HG03135 (cell line): ENCODE measurements around the gene RAB34.
"Not testable (repeated sequence)": the region's sequence is repeated elsewhere in the genome, so short reads cannot be mapped to it uniquely, and the experiment has no call there.

Experiments used
- ATAC-seq: cut with Tn5 transposase; IDR thresholded peaks from one replicate; pipeline ENCODE4 v1.9.1; 2021; ENCODE audit warnings: mild to moderate bottlenecking, moderate library complexity; ENCODE audit not compliant: unreplicated experiment

The RAB34 gene

GRCh38 chr17:28746611-28747050, 29.0 kb upstream of the RAB34 start:
- no peak for ATAC-seq

DNA sequence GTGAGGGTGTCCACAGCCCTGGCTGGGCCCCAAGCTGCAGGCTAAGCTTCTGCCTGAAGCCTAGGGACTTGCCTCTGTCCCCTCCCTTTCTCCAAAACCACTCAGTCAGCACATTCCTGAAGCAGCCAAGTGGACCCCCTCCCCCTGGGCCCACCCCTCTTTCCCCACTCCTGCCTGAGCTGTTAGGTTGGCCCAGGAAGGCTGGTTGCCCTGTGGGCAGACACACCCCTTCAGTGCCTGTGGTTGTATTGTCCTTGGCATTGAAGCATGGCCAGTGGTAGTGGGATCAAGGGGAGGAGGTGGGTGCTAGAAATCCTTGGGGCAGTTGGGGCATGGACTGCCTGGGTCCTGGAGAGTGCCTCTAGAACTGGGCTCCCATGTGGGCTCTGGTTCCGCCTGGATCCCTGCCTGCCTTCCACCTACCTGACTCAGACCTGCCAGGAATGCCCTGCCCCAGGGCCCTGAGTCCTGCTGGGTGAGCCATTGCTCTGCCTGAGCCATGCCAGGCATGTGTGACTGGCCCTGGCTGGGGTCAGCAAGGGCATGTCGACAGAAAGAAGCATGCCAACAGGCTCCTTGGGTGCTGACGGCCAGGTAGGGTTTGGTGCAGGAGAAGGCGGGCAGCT, 28.2 kb upstream of the RAB34 start:
- ATAC-seq, result no peak

GRCh38 chr17:28744972-28745785, 27.5 kb upstream of the RAB34 start:
- ATAC-seq, result no peak

- no peak for ATAC-seq
Measured at GRCh38 chr17:28744104-28744971, 26.7 kb upstream of the RAB34 start.

- peak; percentile 54 for ATAC-seq
Measured at GRCh38 chr17:28743243-28744103, 25.8 kb upstream of the RAB34 start, which contains the start of gene TRAF4. Gene TRAF4, plus strand, starts transcription at chr17:28744011. Its CDS starts 102 bp downstream, at chr17:28744113.

GRCh38 chr17:28741358-28742349, 24.0 kb upstream of the RAB34 start:
- ATAC-seq, result no peak

DNA sequence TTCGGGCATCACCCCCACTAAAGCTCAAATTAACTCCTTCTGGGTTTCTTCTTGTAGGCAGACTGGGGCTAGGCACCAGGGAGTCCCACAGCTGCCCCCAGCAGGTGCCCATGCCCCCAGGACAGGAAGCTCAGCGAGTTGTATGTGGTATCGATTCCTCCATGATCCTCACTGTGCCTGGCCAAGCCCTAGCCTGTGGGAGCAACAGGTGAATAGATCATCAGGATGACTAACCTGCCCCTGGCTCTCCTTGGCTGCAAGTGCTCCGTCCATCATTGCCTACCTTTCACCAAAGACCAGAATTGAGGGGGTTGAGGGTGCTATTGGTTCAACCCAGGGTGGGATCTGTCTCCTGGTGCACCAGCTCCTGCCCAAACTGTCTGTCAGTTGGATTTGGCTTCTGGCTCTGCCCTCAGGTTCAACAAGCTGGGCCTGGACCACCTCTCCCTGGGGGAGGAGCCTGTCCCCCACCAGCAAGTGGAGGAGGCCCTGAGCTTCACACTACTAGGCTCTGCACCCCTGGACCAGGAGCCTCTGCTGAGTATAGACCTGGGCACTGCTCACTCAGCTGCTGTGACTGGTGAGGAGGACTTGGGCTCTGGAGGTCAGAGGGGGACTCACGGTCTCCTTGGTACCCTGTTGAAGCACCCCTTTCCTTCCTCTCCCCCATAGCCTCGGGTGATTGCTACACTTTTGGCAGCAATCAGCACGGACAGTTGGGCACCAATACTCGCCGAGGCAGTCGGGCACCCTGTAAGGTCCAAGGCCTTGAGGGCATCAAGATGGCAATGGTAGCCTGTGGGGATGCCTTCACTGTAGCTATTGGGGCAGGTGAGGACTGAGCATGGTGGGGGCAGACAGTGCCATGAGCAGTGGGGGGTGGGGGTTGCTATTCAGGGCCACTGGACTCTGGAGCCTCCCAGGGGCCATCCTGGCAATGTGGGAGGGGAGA, 23.0 kb upstream of the RAB34 start:
- ATAC-seq, result no peak

DNA sequence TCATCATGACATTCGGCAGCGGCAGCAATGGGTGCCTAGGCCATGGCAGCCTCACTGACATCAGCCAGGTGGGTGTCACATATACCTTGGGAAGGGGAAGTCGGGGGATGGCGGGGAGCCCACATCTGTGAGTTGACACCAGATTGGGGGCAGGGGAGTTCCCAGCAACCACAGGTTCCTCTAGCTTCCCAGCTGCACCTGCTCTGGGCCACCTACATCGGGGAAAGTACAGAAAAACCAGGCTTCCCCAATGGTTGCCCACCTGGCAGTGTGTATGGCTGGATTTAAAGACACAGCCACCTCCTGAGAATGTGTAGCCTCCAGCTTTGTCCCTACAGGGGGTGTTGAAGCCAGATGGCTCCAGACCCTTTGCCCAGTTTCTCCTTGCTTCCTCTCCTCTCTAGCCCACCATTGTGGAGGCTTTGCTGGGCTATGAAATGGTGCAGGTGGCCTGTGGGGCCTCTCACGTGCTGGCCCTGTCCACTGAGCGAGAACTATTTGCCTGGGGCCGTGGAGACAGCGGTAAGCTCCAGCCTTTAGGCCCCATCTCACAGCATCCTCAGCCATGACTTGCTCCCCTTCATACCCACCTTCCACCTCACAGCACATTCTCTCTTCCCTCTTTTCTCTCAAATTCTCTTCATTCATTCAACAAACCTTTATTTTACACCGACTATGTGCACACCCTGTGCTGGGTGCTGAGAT, 21.2 kb upstream of the RAB34 start:
- ATAC-seq, result peak; percentile 32

GRCh38 chr17:28737770-28738679, 20.4 kb upstream of the RAB34 start:
- peak; percentile 60 for ATAC-seq

GRCh38 chr17:28737316-28737715, 19.6 kb upstream of the RAB34 start:
- no peak for ATAC-seq

- not testable (repeated sequence) for ATAC-seq
Measured at GRCh38 chr17:28735913-28736769, 18.5 kb upstream of the RAB34 start.

GRCh38 chr17:28735242-28735722, 17.6 kb upstream of the RAB34 start:
- ATAC-seq, result no peak

- no peak for ATAC-seq
Measured at GRCh38 chr17:28734712-28735241, 17.1 kb upstream of the RAB34 start.

- ATAC-seq, result no peak
Measured at GRCh38 chr17:28733346-28733745, 15.7 kb upstream of the RAB34 start.

DNA sequence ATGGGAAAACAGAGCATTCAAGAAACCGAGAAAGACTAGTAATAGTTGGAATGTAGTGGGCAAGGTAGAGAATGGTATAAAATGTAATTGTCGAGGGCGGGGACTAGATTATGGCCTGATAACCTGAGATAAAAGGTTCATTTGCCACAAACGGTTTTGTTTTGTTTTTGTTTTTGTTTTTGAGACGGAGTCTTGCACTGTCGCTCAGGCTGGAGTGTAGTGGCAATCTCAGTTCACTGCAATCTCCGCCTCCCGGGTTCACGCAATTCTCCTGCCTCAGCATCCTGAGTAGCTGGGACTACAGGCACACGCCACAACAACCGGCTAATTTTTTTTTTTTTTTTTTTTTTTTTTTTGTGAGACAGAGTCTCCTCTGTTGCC, 12.3 kb upstream of the RAB34 start:
- no peak for ATAC-seq
